ENCODE measurements around the gene NOC2L. TPM values are rescaled to one million over a fixed set of nuclear protein-coding genes. Genes with fewer than 3 reads are reported as not detected.

The NOC2L gene
- total and polyA plus RNA-seq, 7 experiments from 2014 or later, result 46.6 to 88.3 (median 67.9) TPM

- intact Hi-C loops (cut with micrococcal nuclease), result no loop called here
- Mint-ChIP-seq H3K4me1 (peaks cover 0 to 14% (median 3%) of the 10 kb centered on the region in 7 donors), H3K4me3 (peak overlapping the region in 1 of 10 donors; percentile 19), H3K27ac (no peak overlapping the region), H3K36me3 (peaks cover 0 to 8% (median 0%) of the 10 kb centered on the region in 5 donors), H3K27me3 (peaks cover 4 to 6% (median 5%) of the 10 kb centered on the region in 5 donors), H3K9me3 (peaks cover 0 to 2% (median 0%) of the 10 kb centered on the region in 11 donors)
- H3K9me3 ChIP-seq (ENCODE audit: control insufficient read depth in 2 of 3, low read length in 3 of 3), result no peaks in the 10 kb centered on the region
- no peak for DNase-seq
- peaks cover 0 to 14% (median 0%) of the 10 kb centered on the region in 3 experiments for H3K36me3 ChIP-seq (ENCODE audit: control insufficient read depth in 2 of 3, insufficient read depth in 3 of 3, low read length in 3 of 3)
- no peak for ATAC-seq
- H3K4me1 ChIP-seq (ENCODE audit: control insufficient read depth in 2 of 2, insufficient read depth in 2 of 2, low read length in 2 of 2), result peaks cover 4 to 5% of the 10 kb centered on the region in 2 donors
- H3K4me3 ChIP-seq (ENCODE audit: low read length), result no peak overlapping the region
- POLR2A ChIA-PET, result no interaction called here
- CTCF ChIA-PET, result no interaction called here
- no peak overlapping the region for H3K27ac ChIP-seq (ENCODE audit: low read depth, low read length)
- no peaks in the 10 kb centered on the region for H3K27me3 ChIP-seq (ENCODE audit: control insufficient read depth in 2 of 2, insufficient read depth in 2 of 2, low read length in 2 of 2)
These were observed 4.9 kb upstream of the NOC2L start for GRCh38 chr1:963746-964525.

GRCh38 chr1:963301-963651 lies 4.2 kb upstream of the NOC2L start:
- H3K27me3 Mint-ChIP-seq, result peaks cover 0 to 3% (median 2%) of the 10 kb centered on the region in 5 donors
- no peak overlapping the region for H3K27ac Mint-ChIP-seq
- DNase-seq (no peak), ATAC-seq (no peak)
- intact Hi-C loops (cut with micrococcal nuclease), result no loop called here
- H3K36me3 Mint-ChIP-seq, result peaks cover 0 to 8% (median 0%) of the 10 kb centered on the region in 5 donors
- H3K36me3 ChIP-seq (ENCODE audit: control insufficient read depth in 2 of 3, insufficient read depth in 3 of 3, low read length in 3 of 3), result peaks cover 0 to 17% (median 0%) of the 10 kb centered on the region in 3 experiments
- H3K27me3 ChIP-seq (ENCODE audit: control insufficient read depth in 2 of 2, insufficient read depth in 2 of 2, low read length in 2 of 2), result no peaks in the 10 kb centered on the region
- H3K4me1 ChIP-seq (ENCODE audit: control insufficient read depth in 2 of 2, insufficient read depth in 2 of 2, low read length in 2 of 2), result peaks cover 5 to 9% of the 10 kb centered on the region in 2 donors
- H3K4me3 Mint-ChIP-seq, result peak overlapping the region in 2 of 10 donors; percentile 45 to 89
- H3K9me3 Mint-ChIP-seq, result no peaks in the 10 kb centered on the region
- POLR2A ChIA-PET, result no interaction called here
- no peak overlapping the region for H3K4me3 ChIP-seq (ENCODE audit: low read length)
- H3K9me3 ChIP-seq (ENCODE audit: control insufficient read depth in 2 of 3, low read length in 3 of 3), result no peaks in the 10 kb centered on the region
- no peak overlapping the region for H3K27ac ChIP-seq (ENCODE audit: low read depth, low read length)
- peaks cover 4 to 16% (median 6%) of the 10 kb centered on the region in 7 donors for H3K4me1 Mint-ChIP-seq
- CTCF ChIA-PET, result no interaction called here

GRCh38 chr1:962381-963300 lies 3.6 kb upstream of the NOC2L start:
- H3K36me3 ChIP-seq (ENCODE audit: control insufficient read depth in 2 of 3, insufficient read depth in 3 of 3, low read length in 3 of 3), result peaks cover 0 to 17% (median 0%) of the 10 kb centered on the region in 3 experiments
- POLR2A ChIA-PET, result no interaction called here
- Mint-ChIP-seq H3K36me3 (peaks cover 0 to 10% (median under 1%) of the 10 kb centered on the region in 5 donors), H3K27ac (no peak overlapping the region), H3K9me3 (no peaks in the 10 kb centered on the region), H3K27me3 (peaks cover 0 to 2% (median 0%) of the 10 kb centered on the region in 5 donors), H3K4me3 (peak overlapping the region in 9 of 10 donors; percentile 14 to 89 (median 55)), H3K4me1 (peaks cover 7 to 22% (median 12%) of the 10 kb centered on the region in 7 donors)
- intact Hi-C loops (cut with micrococcal nuclease), result no loop called here
- H3K9me3 ChIP-seq (ENCODE audit: control insufficient read depth in 2 of 3, low read length in 3 of 3), result no peaks in the 10 kb centered on the region
- no peak overlapping the region for H3K27ac ChIP-seq (ENCODE audit: low read depth, low read length)
- peaks cover 10 to 14% of the 10 kb centered on the region in 2 donors for H3K4me1 ChIP-seq (ENCODE audit: control insufficient read depth in 2 of 2, insufficient read depth in 2 of 2, low read length in 2 of 2)
- CTCF ChIA-PET, result no interaction called here
- ATAC-seq (no peak), DNase-seq (no peak)
- H3K4me3 ChIP-seq (ENCODE audit: low read length), result no peak overlapping the region
- H3K27me3 ChIP-seq (ENCODE audit: control insufficient read depth in 2 of 2, insufficient read depth in 2 of 2, low read length in 2 of 2), result no peaks in the 10 kb centered on the region

GRCh38 chr1:961132-961669 lies 2.1 kb upstream of the NOC2L start:
- Histone ChIP-seq H3K27me3 (ENCODE audit: control insufficient read depth in 2 of 2, insufficient read depth in 2 of 2, low read length in 2 of 2) (no peaks in the 10 kb centered on the region), H3K27ac (ENCODE audit: low read depth, low read length) (peak overlapping the region; percentile 45), H3K9me3 (ENCODE audit: control insufficient read depth in 2 of 3, low read length in 3 of 3) (no peaks in the 10 kb centered on the region), H3K4me1 (ENCODE audit: control insufficient read depth in 2 of 2, insufficient read depth in 2 of 2, low read length in 2 of 2) (peaks cover 11 to 12% of the 10 kb centered on the region in 2 donors), H3K4me3 (ENCODE audit: low read length) (no peak overlapping the region), H3K36me3 (ENCODE audit: control insufficient read depth in 2 of 3, insufficient read depth in 3 of 3, low read length in 3 of 3) (peaks cover 0 to 26% (median 3%) of the 10 kb centered on the region in 3 experiments)
- DNase-seq (no peak), ATAC-seq (no peak)
- H3K4me1 Mint-ChIP-seq, result peaks cover 12 to 26% (median 19%) of the 10 kb centered on the region in 7 donors
- H3K27ac Mint-ChIP-seq, result no peak overlapping the region
- H3K9me3 Mint-ChIP-seq, result no peaks in the 10 kb centered on the region
- intact Hi-C loops (cut with micrococcal nuclease), result loop anchor here in 1 of 2 donors (2.0 kb wide), 1 partner anchor 16 kb away; no protein-coding TSS in a partner anchor
- H3K27me3 Mint-ChIP-seq, result peaks cover 0 to 2% (median 0%) of the 10 kb centered on the region in 5 donors
- H3K36me3 Mint-ChIP-seq, result peaks cover 0 to 12% (median 4%) of the 10 kb centered on the region in 5 donors
- ChIA-PET CTCF (no interaction called here), POLR2A (interaction anchor here (0.7 to 1.1 kb wide), 2 partner anchors 39 to 246 kb away, joined by 3 read pairs; no protein-coding TSS in a partner anchor)
- peak overlapping the region in 9 of 10 donors; percentile 29 to 89 (median 62) for H3K4me3 Mint-ChIP-seq

- Histone ChIP-seq H3K36me3 (ENCODE audit: control insufficient read depth in 2 of 3, insufficient read depth in 3 of 3, low read length in 3 of 3) (peaks cover 0 to 33% (median 7%) of the 10 kb centered on the region in 3 experiments), H3K9me3 (ENCODE audit: control insufficient read depth in 2 of 3, low read length in 3 of 3) (no peaks in the 10 kb centered on the region), H3K4me1 (ENCODE audit: control insufficient read depth in 2 of 2, insufficient read depth in 2 of 2, low read length in 2 of 2) (peaks cover 8 to 12% of the 10 kb centered on the region in 2 donors), H3K27me3 (ENCODE audit: control insufficient read depth in 2 of 2, insufficient read depth in 2 of 2, low read length in 2 of 2) (no peaks in the 10 kb centered on the region), H3K4me3 (ENCODE audit: low read length) (peak within 1 kb of the TSS; percentile 60), H3K27ac (ENCODE audit: low read depth, low read length) (peak within 1 kb of the TSS; percentile 89)
- Mint-ChIP-seq H3K9me3 (no peaks in the 10 kb centered on the region), H3K27me3 (peaks cover 0 to 2% (median 0%) of the 10 kb centered on the region in 5 donors), H3K4me3 (peak within 1 kb of the TSS; percentile 83 to 95 (median 90)), H3K27ac (peak within 1 kb of the TSS in 7 of 9 donors; percentile 14 to 85 (median 62)), H3K4me1 (peaks cover 12 to 27% (median 20%) of the 10 kb centered on the region in 7 donors), H3K36me3 (peaks cover 0 to 12% (median 4%) of the 10 kb centered on the region in 5 donors)
- DNase-seq (peak; percentile 58 to 86 (median 72)), ATAC-seq (peak; percentile 61)
- intact Hi-C loops (cut with micrococcal nuclease), result loop anchor here in 1 of 2 donors (2.0 kb wide), 1 partner anchor 16 kb away; no protein-coding TSS in a partner anchor
- CTCF ChIA-PET, result no interaction called here
- POLR2A ChIA-PET, result interaction anchor here (1.1 kb wide), 1 partner anchor 247 kb away, joined by 3 read pairs; no protein-coding TSS in a partner anchor
These were observed 1.5 kb upstream of the NOC2L start, which contains the start of gene KLHL17 for GRCh38 chr1:960363-961131. Gene KLHL17, plus strand, starts transcription at chr1:960584. Its CDS starts 110 bp downstream, at chr1:960694.
